Measurements from ENCODE around the gene ZCCHC7.
"Not testable (repeated sequence)": the region's sequence is repeated elsewhere in the genome, so short reads cannot be mapped to it uniquely, and the experiment has no call there.

Gene ZCCHC7

DNA sequence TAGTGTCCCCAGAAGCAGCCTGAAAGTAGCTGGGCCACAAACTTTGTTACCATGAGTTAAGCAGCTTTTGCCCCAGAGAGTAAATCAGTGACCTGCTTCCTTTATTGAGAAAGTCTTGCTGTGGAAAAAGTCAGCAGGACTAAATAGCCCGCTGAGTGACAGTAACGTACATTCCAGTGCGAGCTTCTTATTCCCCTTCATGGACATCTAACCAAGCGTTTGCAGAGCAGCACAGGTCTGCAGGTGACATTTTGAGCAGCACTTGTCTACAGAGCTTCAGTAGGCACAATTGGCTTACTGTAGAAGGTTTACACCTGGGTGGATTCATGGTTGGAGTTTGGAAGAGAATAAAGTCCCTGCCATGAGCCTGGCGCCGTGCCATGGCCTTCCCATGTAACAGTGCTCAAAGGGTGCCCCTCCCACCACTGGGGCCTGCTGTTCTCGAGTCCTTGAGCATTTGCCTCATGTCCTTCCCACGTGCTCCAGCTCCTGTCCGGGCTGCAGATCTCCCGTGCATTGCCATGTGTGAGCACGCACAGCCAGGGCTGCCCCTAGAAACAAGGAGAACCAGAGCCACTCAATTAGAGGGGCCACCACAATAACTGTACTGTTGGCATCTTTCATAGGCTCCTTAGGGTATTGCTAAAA, 260.8 kb downstream of the ZCCHC7 start:
- DNase-seq, result no peak

DNA sequence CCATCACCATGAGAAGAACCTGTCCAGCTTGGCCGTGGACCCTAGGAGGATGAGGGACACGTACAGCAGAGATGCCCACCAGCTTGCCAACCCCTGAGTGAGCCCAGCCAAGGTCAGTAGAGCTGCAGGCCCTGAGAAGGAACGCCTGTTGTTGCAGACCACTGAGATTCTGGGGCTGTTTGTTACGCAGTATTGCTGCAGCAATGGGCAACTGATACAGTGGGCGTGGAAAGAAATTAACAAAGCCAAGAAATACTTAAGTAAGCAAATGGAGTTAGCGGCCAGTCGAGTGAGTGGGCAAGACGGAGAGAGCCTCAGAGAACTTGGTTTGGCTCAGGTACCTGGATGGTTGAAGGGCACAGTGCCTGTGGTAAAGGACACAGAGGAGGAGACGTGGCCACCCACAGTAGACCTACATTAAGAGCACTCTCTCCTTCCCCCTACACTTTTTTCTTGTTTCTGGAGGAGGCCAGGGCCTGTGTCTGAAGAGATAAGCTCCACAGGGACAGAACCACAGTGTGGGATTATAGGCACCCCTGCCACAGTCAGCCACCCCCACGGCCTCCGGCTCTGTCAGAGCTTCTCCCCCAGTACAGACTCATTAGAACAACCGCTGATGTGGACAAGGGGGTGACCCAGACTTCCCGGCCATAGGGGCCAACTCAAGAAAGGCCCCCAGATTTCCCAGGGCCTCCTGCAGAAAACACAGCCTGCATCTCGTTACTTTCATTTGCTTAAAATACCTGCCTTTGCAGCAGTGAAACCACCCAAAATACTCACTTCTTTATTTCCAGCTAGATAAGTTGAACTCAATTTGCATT, 262.0 kb downstream of the ZCCHC7 start:
- no peak for DNase-seq

DNA sequence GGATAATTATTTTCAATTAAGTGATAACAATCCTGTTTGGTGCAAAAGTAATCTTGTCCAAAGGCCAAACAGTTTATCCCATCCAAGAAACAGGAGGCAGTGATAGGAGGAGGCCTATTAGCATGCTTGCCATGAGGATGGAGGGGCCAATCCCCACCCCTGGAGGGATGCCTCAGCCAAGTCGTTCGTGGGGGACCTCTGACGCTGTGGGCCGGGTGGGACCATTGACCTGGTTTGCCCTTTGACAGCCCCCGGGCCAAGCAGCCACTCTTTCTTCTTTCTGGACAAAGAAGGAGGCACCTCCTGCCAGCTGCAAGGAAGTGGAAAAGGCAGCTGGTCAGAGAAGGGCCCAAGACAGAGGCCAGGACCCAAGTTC, 262.6 kb downstream of the ZCCHC7 start:
- DNase-seq, result no peak

DNA sequence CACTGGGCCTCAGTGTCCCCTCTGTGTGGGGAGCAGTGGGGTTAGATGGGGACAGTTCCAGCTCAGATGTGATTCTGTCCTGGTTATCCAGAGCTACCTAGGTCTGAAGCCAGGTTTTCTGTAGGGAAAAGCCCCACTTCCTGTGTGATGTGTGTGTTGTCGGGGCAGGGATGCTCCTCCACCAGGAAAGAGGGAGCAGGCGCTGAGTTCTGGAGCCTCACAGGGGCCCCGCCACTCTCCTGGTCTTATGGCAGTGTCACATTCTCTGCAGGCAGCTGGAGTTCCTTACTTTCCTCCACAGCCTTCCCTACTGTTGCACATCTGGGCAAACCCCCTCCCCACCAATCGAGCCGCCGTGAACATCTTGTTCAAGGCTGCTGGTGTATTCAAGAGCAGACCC, 263.0 kb downstream of the ZCCHC7 start:
- no peak for DNase-seq

DNA sequence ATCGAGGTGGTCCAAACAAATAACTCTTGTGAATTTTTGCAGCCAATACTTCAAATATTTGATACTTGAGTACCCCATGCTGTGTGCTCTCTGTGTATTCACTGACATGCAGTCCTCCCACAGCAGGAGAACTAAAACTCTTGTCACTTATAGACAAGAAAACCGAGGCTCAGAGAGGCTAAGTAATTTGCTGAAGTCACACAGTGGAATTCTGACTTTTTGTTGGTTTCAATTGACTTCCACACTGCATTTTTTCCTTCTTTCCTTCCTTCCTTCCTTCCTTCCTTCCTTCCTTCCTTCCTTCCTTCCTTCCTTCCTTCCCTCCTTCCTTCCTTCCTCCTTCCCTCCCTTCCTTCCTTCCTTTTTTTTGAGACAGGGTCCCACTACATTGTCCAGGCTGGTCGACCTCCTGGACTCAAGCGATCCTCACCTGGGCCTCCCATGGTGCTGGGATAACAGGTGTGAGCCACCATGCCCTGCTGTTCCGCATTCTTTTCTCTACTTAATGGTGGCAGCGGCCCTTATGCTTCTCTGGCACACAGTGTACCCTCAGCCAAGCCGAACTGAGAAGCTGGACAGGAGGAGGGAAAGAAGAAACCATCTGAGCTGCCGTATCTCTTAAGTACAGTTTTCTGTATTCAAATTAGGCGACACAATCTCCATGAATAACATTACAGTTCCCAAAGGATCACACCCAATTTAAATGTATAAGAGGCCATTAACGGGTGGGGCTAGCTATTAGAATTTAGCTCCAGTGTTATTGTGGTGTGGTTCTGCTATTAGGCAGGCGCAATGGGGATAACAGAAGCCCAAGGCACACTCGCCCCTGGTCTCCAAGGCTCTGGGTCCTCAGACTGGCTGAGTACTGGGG, 263.7 kb downstream of the ZCCHC7 start:
- no peak for DNase-seq

DNA sequence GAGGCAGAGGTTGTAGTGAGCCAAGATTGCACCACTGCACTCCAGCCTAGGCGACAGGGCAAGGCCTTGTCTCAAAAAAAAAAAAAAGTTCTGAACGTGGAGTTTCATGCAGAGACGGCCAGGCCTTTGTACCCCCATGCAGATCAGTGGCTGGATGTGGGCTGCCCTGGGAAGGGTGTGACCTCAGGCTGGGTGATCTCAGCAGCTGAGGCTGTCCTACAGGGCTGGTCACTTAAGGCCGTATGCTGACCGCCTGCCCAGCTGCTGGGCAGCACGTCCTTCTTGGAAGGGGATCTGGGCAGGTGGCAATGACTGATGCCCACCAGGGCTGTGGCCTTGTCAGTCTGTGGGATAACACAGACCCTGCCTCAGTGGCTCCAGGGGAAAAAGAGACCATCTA, 264.9 kb downstream of the ZCCHC7 start:
- no peak for DNase-seq

DNA sequence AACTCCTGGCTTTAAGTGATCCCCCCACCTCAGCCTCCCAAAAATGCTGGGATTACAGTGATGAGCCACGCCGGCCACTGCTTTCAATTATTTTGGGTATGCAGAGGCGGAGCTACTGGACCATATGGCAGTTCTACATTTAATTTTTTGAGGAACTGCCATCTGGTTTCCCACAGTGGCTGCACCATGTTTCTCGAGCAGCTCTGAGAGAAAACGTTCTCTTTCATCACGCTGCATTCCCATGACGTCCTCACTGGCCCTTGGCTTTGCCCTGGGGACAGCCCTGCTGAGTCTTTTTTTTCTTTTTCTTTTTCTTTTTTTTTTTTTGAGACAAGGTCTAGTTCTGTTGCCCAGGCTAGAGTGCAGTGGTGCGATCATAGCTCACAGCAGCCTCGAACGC, 266.6 kb downstream of the ZCCHC7 start:
- DNase-seq, result no peak

DNA sequence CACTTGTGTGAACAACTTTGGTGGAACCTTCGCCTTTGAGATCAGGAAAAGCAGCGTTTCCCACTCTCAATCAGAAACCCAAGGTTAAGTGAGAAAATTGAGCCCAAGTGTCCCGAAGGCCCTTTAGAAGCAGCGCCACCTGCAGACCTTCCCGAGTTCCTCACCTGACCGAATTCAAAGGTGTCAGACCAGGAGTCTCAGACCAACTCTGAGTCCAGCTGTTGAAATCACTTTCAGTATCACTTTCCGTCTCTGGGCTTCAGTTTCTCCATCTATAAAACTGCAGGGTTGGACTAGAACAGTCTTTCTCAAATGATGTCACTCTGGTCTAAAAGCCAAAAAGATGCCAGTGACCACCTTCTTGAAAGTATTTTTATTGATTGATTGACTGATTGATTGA, 270.4 kb downstream of the ZCCHC7 start:
- peak in 1 of 2 donors; percentile 41 for DNase-seq

DNA sequence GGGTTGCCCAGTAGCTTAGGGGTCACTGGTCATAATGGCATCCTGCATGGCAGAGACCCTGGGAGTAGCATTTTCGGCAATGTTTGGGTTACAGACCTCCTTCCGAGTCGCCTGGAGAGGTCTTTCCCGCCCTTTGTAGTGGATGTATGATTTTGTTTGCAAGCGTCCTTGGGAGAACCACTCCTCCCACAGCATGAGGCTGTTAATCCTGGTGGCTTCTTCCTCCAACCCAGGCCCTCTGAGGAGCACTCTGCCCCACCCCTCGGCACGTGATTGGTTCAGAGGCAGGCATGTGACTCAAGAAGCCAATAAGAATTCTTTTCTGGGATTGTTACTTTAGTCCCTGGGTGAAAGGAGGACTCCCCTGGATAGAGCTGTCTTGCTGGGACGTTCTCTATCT, 271.9 kb downstream of the ZCCHC7 start:
- no peak for DNase-seq

DNA sequence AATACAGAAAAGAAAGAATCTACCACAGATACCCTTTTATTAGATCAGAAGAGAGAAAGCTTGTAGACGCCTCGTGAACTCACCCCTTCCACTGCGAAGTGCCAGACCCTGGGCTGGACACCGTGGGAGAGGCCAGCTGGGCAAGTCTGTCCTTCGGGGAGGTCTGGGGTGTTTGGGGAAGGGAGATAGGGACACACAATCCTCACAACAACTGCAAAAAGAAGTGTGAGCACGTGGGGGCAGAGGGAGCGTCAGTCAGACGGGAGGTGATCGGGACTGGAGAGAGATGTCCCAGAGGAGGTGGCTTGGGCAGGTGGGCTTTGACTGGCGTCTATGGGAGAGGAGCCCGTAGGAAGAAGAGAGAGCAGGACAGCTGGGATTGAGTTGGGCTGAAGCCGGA, 274.9 kb downstream of the ZCCHC7 start:
- no peak for DNase-seq

DNA sequence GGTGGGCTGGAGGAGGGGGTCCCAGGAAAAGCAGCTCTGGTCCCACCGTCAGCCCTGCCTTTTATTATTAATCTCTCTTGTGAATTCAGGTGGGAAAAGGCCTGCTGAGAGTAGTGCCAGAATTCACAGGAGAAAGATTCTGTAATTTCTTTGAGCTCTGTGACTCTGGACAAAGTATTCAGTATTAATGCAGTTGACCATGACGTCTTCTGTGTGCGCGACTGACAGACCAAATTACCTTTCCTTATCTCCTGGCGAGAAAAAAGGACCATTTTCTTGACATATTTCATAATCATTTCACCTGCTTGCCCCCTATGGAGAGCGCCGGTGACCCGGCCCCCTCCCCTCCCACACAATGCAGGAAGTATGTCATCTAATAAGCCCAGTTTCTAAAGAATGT, 275.3 kb downstream of the ZCCHC7 start:
- no peak for DNase-seq

DNA sequence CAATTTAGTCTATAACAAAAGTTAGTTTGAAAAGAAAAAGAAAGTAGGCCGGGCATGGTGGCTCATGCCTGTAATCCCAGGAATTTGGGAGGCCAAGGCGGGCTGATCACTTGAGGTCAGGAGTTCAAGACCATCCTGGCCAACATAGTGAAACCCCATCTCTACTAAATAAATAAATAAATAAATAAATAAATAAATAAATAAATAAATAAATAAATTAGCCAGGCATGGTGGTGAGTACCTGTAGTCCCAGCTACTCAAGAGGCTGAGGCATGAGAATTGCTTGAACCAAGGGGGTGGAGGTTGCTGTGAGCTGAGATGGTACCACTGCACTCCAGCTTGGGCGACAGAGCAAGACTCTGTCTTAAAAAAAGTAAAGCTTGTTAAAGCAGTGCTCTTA, 277.6 kb downstream of the ZCCHC7 start:
- not testable (repeated sequence) for DNase-seq

DNA sequence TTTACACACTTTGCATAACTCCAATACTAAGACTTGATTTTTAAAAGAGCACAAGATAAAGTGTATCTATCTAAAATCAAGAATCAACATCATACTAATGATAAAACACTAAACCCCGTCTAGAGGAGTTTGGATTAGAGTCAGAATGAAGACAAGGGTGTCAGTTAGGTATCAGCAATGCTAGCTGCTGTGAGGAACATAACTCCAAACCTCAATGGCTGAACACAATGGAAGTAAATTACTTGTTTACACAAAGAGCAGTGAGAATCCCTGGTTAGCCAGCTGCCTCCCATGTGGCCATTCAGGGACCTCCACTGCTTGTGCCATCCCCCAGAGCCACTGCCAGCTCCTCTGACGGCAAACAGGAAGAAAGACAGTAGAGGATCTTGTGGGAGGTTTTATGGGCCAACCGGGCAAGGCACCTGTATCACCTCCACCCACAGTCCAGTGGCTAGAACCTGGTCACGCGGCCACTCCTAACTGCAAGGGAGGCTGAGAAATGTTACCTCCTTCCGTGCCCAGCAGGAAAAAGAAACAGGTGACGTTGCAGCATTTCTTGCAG, 278.2 kb downstream of the ZCCHC7 start:
- DNase-seq, result no peak

DNA sequence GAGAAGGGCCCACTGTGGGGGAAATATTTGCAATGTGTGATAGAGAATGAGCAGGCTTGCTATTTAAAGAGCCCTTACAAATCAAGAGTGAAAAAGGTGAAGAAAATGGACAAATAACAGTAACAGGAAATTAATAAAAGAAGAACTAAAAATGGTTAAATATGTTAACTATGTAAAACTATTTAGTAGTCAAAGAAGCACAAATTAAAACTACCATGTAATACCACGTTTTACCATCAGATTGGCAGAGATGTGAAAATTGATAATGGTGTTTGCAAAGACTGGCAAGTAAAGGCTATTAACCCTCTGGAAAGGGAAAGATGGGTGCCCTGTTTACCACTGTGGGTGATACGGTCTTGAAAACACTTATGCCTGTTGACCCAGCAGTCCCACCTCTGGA, 279.0 kb downstream of the ZCCHC7 start:
- no peak for DNase-seq

DNA sequence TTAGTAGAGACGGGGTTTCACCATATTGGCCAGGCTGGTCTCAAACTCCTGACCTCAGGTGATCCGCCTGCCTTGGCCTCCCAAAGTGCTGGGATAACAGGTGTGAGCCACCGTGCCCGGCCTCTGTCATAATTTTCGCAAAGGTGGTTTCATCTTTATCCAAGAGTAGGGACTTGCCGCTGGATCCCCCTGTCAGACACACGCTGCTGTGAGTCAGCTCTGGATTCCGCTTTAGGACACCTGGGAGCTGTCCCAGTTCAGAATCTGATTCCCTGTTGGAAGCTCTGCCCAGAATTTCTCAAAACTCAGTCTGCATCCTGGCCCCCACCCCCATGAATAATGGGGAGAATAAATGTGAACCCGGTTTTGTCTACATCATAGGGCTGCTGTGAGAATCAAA, 284.2 kb downstream of the ZCCHC7 start:
- no peak for DNase-seq

DNA sequence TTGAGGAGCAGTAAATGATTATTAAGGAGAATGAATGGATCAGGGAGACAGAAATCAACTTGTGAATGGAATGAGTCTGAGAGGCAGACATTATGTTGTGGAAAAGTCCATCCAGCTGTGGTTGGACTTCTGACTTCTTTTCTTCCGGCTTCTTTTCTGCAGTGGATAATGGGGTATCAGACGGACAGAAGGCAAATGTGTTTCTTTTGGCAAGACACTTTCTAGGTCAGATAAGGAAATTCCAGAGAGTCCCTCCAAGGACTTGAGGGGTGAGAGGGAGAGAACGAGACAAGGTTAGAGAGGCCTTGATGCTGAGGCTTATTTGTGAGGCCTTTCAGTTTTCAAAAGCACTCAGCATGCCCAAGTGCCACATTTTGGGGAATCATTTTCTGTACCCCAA, 285.0 kb downstream of the ZCCHC7 start:
- DNase-seq, result no peak

DNA sequence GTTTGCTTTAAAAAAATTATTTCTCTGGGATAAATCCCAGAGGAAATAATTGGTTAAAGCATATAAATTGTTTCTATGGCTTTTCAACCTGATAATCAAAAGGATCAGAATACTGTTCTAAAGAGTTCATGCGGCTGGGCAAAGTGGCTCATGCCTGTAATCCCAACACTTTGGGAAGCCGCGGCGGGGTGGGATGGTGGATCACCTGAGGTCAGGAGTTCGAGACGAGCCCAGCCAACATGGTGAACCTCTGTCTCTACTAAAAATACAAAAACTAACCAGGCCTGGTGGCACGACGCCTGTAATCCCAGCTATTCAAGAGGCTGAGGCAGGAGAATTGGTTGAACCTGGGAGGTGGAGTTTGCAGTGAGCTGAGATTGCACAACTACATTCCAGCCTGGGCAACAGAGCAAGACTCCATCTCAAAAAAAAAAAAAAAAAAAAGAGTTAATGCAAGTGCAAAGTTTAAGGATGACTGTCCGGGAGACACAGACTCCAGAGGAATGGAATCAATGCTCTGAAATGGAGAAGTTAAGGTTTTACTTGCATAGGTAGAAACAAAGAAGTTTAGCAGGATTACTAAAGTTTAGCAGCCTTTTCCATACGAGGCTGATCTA, 285.5 kb downstream of the ZCCHC7 start:
- DNase-seq, result no peak

DNA sequence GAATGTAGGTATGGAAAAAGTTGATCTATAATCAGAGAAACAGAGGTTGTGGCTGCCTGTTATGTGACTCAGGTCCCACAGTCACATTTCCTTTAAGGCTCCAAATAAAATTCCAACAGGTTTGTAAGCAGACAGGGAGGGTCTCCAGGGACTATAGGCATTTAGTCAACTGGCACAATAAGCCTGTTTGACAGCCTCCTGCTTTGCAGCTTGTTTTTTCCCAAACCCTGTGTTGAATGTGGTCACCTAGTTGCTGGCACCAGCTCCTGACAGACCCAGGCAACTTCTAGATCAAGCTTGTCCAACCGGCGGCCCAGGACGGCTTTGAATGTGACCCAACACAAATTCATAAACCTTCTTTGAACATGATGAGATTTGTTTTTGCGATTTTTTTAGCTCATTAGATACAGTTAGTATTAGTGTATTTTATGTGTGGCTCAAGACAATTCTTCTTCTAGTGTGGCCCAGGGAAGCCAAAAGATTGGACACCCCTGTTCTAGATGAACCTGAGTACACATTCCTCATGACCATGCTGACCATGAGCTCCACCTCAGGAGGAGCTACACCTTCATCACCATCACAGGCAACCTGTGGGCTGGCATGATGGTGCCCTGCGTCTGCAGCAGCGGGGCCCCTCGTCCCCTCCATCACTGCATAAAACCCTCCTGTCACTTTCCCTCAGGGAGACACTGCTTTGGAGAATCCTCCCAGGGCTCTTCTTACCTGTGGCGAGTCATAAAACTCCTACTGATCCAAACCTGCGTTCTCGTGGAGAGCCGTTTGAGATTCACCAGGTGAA, 286.4 kb downstream of the ZCCHC7 start:
- DNase-seq, result no peak

DNA sequence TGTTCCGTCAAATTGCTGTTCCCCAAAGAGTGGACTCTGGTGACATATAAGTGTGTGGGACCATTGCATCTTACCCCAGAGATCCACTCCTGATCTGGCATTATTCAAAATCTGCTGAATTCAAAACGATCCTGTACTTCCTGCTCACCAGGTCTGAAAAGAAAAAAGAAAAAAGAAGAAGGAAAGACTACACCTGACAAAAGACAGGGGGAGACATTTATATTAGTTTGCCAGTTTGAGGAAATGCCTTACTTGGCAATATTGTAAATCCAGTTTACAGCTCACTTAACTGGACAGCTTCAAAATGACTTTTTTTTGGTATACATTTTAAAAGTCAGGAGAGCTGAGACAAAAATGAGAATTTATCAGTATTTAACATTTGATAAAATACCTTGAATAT, 287.1 kb downstream of the ZCCHC7 start:
- DNase-seq, result no peak

All from stimulated activated CD4-positive, alpha-beta T cell treated with anti-CD3 and anti-CD28 coated beads, Interleukin-2, amount 100 ng/mL, for 24 hours (primary cell).